Brain microvascular endothelial cell (primary cell): ENCODE data around the gene RDM1.
A peak's percentile ranks its signal among the peaks of the same experiment; 100 is the strongest.

Experiments
- DNase-seq: peaks from one replicate; pipeline ENCODE4 v3.0.0-alpha.2; 2020
- H3K27ac ChIP-seq: fragments of 250-450 bp; sonication (Bioruptor Pico); 2 replicates; pipeline ENCODE4 v1.5.1; 2020; ENCODE audit warnings: mild to moderate bottlenecking, moderate library complexity
- H3K27me3 ChIP-seq: fragments of 250-450 bp; sonication (Bioruptor Pico); replicated peaks from 2 replicates; pipeline ENCODE4 v1.5.1; 2020; ENCODE audit warnings: mild to moderate bottlenecking
- H3K36me3 ChIP-seq: fragments of 250-450 bp; sonication (Bioruptor Pico); replicated peaks from 2 replicates; pipeline ENCODE4 v1.5.1; 2020; ENCODE audit warnings: mild to moderate bottlenecking
- H3K4me3 ChIP-seq: 2 replicates; pipeline ENCODE4 v1.5.1; 2011; ENCODE audit warnings: low read depth, mild to moderate bottlenecking, control low read depth, low read length, moderate library complexity
- CTCF ChIP-seq: IDR thresholded peaks from 2 replicates; pipeline ENCODE4 v1.5.1; 2011; ENCODE audit warnings: low read depth, mild to moderate bottlenecking, moderate library complexity, low read length, control low read depth, inconsistent platforms; ENCODE audit errors: missing control alignments
- in situ Hi-C: cut with HindIII; loops from 2 replicates; pipeline ENCODE4 v1.10.0; 2017; ENCODE audit warnings: low sequenced_read_pairs, low pct_ligation_motif_present

The RDM1 gene

GRCh38 chr17:35931794-35932425, 1.3 kb upstream of the RDM1 start:
- peak; percentile 67 for DNase-seq
- no peak for TF ChIP-seq CTCF
- Histone ChIP-seq H3K27me3 (no peaks in the 10 kb centered on the region), H3K27ac (no peak overlapping the region), H3K4me3 (no peak overlapping the region), H3K36me3 (no peaks in the 10 kb centered on the region)
- in situ Hi-C loops, result no loop called here

GRCh38 chr17:35927714-35928113, 2.9 kb downstream of the RDM1 start:
- TF ChIP-seq CTCF, result no peak
- in situ Hi-C loops, result no loop called here
- Histone ChIP-seq H3K27me3 (no peaks in the 10 kb centered on the region), H3K36me3 (no peaks in the 10 kb centered on the region), H3K4me3 (no peak overlapping the region), H3K27ac (no peak overlapping the region)
- DNase-seq, result no peak

GRCh38 chr17:35923609-35924114, 6.9 kb downstream of the RDM1 start:
- Histone ChIP-seq H3K27ac (no peak overlapping the region), H3K36me3 (no peaks in the 10 kb centered on the region), H3K27me3 (no peaks in the 10 kb centered on the region), H3K4me3 (no peak overlapping the region)
- DNase-seq, result no peak
- no peak for TF ChIP-seq CTCF
- in situ Hi-C loops, result no loop called here

DNA sequence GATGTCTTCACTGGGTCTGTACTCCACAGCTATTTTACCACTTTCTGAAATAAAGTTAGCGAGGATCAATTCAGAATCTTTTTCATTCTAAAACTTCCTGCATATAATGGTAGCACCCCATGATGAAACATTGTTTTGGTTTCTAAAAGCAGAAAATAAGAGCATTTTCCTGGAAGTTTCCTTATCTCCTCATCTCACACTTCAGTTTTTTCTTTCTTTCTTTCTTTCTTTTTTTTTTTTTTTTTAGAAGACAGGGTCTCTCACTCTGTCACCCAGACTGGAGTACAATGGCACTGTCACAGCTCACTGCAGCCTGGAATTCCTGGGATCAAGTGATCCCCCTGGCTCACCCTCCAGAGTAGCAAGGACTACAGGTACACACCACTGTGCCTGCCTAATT, 10.3 kb downstream of the RDM1 start:
- no peak for TF ChIP-seq CTCF
- H3K27ac ChIP-seq, result no peak overlapping the region
- in situ Hi-C loops, result no loop called here

GRCh38 chr17:35918665-35919064, 11.9 kb downstream of the RDM1 start:
- H3K27ac ChIP-seq, result no peak overlapping the region
- H3K36me3 ChIP-seq, result no peaks in the 10 kb centered on the region
- no peak overlapping the region for H3K4me3 ChIP-seq
- TF ChIP-seq CTCF, result no peak
- no peak for DNase-seq
- H3K27me3 ChIP-seq, result no peaks in the 10 kb centered on the region
- in situ Hi-C loops, result no loop called here

More for the DNA sequence above, 10.3 kb downstream of the RDM1 start:
- no peak for DNase-seq
- Histone ChIP-seq H3K4me3 (no peak overlapping the region), H3K27me3 (no peaks in the 10 kb centered on the region), H3K36me3 (no peaks in the 10 kb centered on the region)
